ENCODE results near the gene FAM76A. TPM values are rescaled to one million over a fixed set of nuclear protein-coding genes. Genes with fewer than 3 reads are reported as not detected.
"Not testable (repeated sequence)": the region's sequence is repeated elsewhere in the genome, so short reads cannot be mapped to it uniquely, and the experiment has no call there.

The FAM76A gene
- 18.1 TPM for total RNA-seq

GRCh38 chr1:27725374-27726172, at the start of gene FAM76A:
Gene FAM76A (plus strand): TSS chr1:27725961. CDS start chr1:27726081, 120 bp downstream.
- peak; percentile 100 for DNase-seq

GRCh38 chr1:27676410-27676809, 49.4 kb upstream of the FAM76A start:
- no peak for DNase-seq

DNA sequence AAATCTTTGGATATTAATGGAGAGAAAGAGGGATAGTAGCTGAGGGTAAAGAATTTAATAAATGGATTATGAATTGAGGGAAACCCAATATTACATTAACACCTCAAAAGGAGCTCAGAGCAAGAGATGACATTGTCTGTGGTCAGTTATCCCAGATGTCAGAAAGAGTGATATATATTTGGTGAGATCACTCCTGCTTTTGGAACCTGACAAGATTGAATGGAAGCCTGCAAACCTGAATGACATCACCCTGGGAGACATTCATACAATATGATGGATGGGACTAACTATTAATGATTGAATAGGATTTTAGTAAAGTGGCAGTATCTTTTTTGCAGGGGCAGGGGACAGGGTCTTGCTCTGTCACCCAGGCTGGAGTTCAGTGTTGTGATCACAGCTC, 47.0 kb upstream of the FAM76A start:
- no peak for DNase-seq

GRCh38 chr1:27680225-27680791, 45.5 kb upstream of the FAM76A start:
- not testable (repeated sequence) for DNase-seq

DNA sequence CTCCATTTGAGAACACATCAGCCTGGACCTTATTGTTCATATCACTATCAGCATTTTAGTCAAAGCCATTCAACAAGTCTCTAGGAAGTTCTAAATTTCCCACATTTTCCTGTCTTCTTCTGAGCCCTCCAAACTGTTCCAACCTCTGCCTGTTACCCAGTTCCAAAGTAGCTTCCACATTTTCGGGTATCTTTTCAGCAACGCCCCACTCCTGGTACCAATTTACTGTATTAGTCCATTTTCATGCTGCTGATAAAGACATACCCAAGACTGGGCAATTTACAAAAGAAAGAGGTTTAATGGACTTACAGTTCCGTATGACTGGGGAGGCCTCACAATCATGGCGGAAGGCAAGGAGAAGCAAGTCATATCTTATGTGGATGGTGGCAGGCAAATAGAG, 44.2 kb upstream of the FAM76A start:
- not testable (repeated sequence) for DNase-seq

DNA sequence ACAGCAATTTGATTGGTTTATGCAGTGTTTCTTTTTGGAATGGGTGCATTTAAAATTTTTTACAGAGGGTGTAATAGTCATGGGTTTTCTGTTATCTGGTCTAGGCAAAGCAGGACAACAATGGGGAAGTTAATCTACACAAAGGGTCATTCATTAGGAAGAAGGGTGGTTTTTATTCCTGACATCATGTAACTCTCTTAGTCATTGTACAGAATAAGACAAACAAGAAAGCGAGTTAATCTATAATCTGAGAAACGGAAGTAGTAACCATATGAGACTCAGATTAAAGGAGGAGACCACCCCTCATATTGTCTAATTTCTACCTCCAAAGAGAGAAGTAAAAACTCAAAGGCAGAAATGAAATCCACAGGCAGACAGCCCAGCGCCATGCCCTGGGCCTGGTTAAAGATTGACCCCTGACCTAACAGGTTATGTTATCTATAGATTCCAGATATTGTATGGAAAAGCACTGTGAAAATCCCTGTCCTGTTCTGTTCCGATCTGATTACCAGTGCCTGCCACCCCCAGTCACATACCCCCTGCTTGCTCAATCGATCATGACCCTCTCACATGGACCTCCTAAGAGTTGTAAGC, 43.3 kb upstream of the FAM76A start:
- DNase-seq, result no peak

GRCh38 chr1:27684176-27684575, 41.6 kb upstream of the FAM76A start:
- DNase-seq, result no peak

- peak; percentile 68 for DNase-seq
Measured at GRCh38 chr1:27686223-27686990, 39.4 kb upstream of the FAM76A start.

DNA sequence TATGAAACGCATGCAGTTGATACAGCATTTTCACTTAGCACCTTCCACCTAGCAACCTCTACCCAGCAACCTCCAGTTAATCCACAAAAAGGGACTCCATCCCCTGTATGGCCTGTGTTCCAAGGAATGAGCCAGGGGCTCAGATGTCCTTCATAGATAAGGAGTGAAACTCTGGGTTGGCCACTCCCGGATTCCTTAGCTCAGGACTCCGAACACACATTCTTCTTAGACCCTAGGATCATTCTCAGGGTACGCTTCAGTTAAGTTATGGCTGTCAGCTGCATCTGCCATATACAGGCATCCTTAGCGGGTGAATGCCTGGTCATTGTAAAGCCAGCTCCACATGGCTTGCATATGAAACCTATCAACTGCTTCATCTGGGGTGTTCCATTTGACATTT, 37.9 kb upstream of the FAM76A start:
- no peak for DNase-seq

DNA sequence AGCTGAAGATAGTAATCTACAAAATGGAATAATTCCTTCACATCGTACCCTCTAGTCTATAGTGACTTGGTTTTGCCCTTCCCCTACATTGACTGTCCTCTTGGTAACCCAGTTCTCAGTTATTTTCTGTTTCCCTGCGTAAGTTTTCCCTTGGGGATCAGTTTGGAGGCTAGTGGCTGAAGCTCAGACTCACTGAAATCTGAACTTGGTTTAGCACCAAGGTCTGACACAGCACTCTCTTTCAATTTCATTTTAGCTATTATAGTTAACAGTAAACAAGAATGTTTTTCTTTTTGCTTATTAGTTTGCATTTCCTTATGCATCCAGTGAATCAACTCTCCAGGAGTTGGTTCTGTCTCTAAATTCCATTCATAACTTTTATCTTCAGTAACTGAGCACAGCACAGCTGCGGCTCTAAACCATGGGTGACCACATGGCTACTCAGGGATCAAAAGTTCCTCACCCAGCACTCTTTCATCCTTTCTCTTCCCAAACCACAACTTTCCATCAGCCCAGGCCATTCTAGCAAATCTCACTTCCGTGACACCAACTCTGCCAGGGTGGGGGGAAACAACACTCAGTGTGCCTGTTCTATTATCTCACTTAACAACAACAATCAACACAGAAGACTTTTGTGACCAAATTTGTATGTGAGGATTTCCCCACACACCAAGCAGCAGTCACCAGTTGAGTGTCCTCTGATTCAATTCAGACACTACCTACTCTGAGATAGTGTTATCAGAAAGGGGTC, 36.2 kb upstream of the FAM76A start:
- no peak for DNase-seq

DNA sequence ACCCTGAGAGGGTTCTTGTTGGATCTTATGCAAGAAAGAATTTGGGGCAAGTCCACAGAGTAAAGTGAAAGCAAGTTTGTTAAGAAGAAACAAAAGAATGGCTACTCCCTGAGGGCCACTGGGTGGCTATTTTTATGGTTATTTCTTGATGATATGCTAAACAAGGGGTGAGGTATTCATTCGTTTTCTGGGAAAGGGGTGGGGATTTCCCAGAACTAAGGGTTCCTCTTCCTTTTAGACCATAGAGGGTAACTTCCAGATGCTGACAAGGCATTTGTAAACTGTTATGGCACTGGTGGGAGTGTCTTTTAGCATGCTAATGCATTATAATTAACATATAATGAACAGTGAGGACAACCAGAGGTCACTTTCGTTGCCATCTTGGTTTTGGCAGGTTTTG, 35.6 kb upstream of the FAM76A start:
- DNase-seq, result no peak

GRCh38 chr1:27696835-27697234, 28.9 kb upstream of the FAM76A start:
- not testable (repeated sequence) for DNase-seq

- DNase-seq, result no peak
Measured at GRCh38 chr1:27704958-27705357, 20.8 kb upstream of the FAM76A start.

GRCh38 chr1:27705545-27705944, 20.2 kb upstream of the FAM76A start:
- no peak for DNase-seq

- no peak for DNase-seq
Measured at GRCh38 chr1:27710574-27710973, 15.2 kb upstream of the FAM76A start.

- DNase-seq, result no peak
Measured at GRCh38 chr1:27713139-27713725, 12.5 kb upstream of the FAM76A start.

DNA sequence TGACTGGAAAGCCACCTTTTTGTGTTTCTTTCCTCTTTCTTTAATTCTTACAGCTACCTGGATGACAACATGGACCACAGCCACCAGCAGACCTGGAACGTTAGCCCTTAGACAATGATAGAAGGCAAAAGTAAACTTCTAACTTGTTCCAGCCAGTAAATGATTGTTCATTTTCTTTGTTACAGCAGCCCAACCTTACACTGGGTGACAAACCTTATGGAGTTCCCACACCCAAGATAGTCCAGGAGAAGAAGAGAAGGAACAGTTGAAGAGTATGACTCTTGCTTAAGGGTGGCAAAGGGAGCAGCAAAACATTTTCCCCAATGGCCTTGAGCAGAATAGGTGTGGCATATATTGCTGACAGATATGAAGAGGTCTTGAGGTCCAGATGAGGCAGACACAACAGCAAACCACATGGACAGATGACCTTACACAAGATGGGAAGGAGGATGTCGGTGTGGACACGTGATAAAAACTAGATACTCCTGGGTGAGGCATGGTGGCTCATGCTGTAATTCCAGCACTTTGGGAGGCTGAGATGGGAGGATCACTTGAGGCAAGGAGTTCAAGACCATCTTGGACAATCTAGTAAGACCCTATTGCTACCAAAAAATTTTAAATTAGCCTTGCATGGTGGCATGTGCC, 11.8 kb upstream of the FAM76A start:
- DNase-seq, result no peak

DNA sequence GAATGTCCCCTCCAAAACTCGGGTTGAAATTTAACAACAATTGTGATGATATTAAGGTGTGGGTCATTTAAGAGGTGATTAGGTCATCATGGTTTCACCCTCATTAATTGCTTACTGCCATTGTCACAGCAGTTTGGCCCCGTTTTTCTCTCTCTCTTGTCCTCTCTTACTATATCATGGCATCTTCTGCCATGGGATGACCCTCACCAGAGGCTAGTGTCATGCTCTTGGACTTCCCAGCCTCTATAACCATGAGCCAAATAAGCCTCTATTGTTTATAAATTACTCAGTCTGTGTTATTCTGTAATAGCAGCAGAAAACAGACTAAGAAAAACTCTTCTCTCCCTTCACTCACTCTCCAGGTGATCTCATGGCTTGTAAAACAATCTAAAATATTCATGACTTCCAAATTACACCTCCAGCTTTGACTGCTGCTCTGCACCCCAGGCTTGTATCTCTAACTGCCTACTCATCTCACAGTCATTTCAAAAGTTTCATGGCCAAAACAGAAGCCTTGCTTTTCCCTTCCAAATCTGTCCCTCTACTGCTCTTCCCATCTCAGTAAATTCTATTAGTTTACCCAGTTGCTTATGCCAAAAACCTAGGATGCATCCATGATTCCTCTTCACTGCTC, 9.4 kb upstream of the FAM76A start:
- no peak for DNase-seq

DNA sequence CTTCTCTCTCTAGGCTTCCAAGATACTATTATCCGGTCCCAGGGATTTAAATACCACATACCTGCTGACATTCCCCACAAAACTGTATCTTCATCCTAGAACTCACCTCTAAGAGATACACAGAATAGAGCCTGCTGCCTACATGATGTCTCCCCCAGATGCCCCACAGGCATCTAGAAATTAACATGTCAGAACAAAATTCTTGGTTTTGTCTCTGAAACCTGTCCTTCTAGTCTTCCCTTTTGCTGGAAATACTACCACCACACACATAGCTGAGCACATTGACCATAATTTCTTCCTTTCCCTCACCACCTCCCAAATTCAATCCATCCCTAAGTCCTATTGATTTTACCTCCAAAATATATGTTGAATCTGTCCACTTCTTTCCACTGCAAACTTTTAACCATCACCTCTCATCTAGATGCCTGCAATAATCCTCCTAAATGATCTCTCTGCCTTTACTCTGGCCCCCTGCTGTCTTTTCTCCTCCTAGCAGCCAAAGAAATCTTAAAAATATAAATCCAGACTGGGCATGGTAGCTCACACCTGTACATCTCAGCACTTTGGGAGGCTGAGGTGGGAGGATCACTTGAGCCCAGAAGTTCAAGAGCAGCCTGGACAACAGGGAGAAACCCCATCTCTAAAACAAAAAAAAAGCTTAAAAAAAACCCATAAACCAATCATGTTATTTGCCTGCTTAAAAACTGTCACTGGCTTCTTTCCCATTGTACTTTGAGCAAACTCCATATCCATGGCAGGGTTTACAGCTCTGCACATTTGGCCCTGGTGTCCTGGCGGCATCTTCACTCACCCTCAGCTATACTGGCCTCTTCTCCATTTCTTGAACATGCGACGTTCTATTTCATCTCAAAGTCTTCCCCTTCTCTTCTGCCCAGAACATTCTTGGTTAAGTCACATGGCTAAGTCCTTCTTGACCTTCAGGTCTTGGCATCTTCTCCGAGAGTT, 6.2 kb upstream of the FAM76A start:
- peak; percentile 21 for DNase-seq

All from tongue (tissue), 2 donors.